ENCODE data around the gene SDC4. TPM values are rescaled to one million over a fixed set of nuclear protein-coding genes. Genes with fewer than 3 reads are reported as not detected.
A peak's percentile ranks its signal among the peaks of the same experiment; 100 is the strongest.

SDC4 gene
- total RNA-seq, 2 donors from 2014 or later, result 71.4 to 95.2 TPM

- Histone ChIP-seq H3K4me1 (peaks cover 0 to 22% of the 10 kb centered on the region in 2 donors), H3K9me3 (no peaks in the 10 kb centered on the region), H3K27ac (no peak overlapping the region), H3K27me3 (no peaks in the 10 kb centered on the region), H3K36me3 (peaks cover 34% of the 10 kb centered on the region), H3K4me3 (no peak overlapping the region)
- TF ChIP-seq, protein P1, sequence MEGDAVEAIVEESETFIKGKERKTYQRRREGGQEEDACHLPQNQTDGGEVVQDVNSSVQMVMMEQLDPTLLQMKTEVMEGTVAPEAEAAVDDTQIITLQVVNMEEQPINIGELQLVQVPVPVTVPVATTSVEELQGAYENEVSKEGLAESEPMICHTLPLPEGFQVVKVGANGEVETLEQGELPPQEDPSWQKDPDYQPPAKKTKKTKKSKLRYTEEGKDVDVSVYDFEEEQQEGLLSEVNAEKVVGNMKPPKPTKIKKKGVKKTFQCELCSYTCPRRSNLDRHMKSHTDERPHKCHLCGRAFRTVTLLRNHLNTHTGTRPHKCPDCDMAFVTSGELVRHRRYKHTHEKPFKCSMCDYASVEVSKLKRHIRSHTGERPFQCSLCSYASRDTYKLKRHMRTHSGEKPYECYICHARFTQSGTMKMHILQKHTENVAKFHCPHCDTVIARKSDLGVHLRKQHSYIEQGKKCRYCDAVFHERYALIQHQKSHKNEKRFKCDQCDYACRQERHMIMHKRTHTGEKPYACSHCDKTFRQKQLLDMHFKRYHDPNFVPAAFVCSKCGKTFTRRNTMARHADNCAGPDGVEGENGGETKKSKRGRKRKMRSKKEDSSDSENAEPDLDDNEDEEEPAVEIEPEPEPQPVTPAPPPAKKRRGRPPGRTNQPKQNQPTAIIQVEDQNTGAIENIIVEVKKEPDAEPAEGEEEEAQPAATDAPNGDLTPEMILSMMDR (IDR thresholded peaks at IDR 0.05), result no peak
- DNase-seq (ENCODE audit: low spot score), result no peak
Measured at GRCh38 chr20:45367126-45367525, 18.9 kb upstream of the SDC4 start.

GRCh38 chr20:45366631-45367030 is 18.4 kb upstream of the SDC4 start:
- H3K36me3 ChIP-seq, result peaks cover 34% of the 10 kb centered on the region
- H3K4me3 ChIP-seq, result no peak overlapping the region
- H3K4me1 ChIP-seq, result peaks cover 0 to 22% of the 10 kb centered on the region in 2 donors
- no peaks in the 10 kb centered on the region for H3K27me3 ChIP-seq
- no peaks in the 10 kb centered on the region for H3K9me3 ChIP-seq
- TF ChIP-seq, protein P1 (IDR thresholded peaks at IDR 0.05), result no peak
- H3K27ac ChIP-seq, result no peak overlapping the region
- DNase-seq (ENCODE audit: low spot score), result peak; percentile 38

- Histone ChIP-seq H3K9me3 (no peaks in the 10 kb centered on the region), H3K36me3 (peaks cover 34% of the 10 kb centered on the region), H3K4me1 (peaks cover 0 to 22% of the 10 kb centered on the region in 2 donors), H3K4me3 (no peak overlapping the region), H3K27ac (no peak overlapping the region), H3K27me3 (no peaks in the 10 kb centered on the region)
- TF ChIP-seq, protein P1 (IDR thresholded peaks at IDR 0.05), result no peak
- DNase-seq (ENCODE audit: low spot score), result no peak
Measured at GRCh38 chr20:45366192-45366591, 18.0 kb upstream of the SDC4 start.

- Histone ChIP-seq H3K36me3 (peaks cover 34% of the 10 kb centered on the region), H3K4me1 (peaks cover 0 to 22% of the 10 kb centered on the region in 2 donors), H3K27ac (no peak overlapping the region), H3K4me3 (no peak overlapping the region), H3K27me3 (no peaks in the 10 kb centered on the region), H3K9me3 (no peaks in the 10 kb centered on the region)
- TF ChIP-seq, protein P1 (IDR thresholded peaks at IDR 0.05), result no peak
- DNase-seq (ENCODE audit: low spot score), result peak; percentile 55
Measured at GRCh38 chr20:45365444-45365970, 17.3 kb upstream of the SDC4 start.

- TF ChIP-seq, protein P1 (IDR thresholded peaks at IDR 0.05), result no peak
- Histone ChIP-seq H3K27me3 (no peaks in the 10 kb centered on the region), H3K4me1 (peaks cover 0 to 38% of the 10 kb centered on the region in 2 donors), H3K27ac (peak overlapping the region; percentile 94), H3K36me3 (peaks cover 33% of the 10 kb centered on the region), H3K9me3 (no peaks in the 10 kb centered on the region), H3K4me3 (peak overlapping the region; percentile 67)
- peak; percentile 49 for DNase-seq (ENCODE audit: low spot score)
Measured at GRCh38 chr20:45363611-45364492, 15.6 kb upstream of the SDC4 start.
